ENCODE results near the gene KIF5A.

The KIF5A gene

GRCh38 chr12:57590479-57590863 lies 40.6 kb downstream of the KIF5A start:
- peak overlapping the region; percentile 75 to 88 for H3K4me3 ChIP-seq (replicated peaks in 1 of 2; ENCODE audit: low read depth in 2 of 2, low read length in 2 of 2)
- TF ChIP-seq CTCF (IDR thresholded peaks at IDR 0.05; ENCODE audit: low read depth, low read length): no peak
- no peak for DNase-seq (ENCODE audit: low read depth in 2 of 2)

- TF ChIP-seq CTCF (IDR thresholded peaks at IDR 0.05; ENCODE audit: low read depth, low read length): no peak
- H3K4me3 ChIP-seq (replicated peaks in 1 of 2; ENCODE audit: low read depth in 2 of 2, low read length in 2 of 2): peak within 1 kb of the TSS; percentile 75 to 88
- peak; percentile 33 to 56 for DNase-seq (ENCODE audit: low read depth in 2 of 2)
These were observed 41.3 kb downstream of the KIF5A start, which contains the start of gene PIP4K2C for GRCh38 chr12:57590864-57591781. Gene PIP4K2C (plus strand): TSS chr12:57591192. CDS start chr12:57591290, 98 bp downstream.

- no peak for DNase-seq (ENCODE audit: low read depth in 2 of 2)
- TF ChIP-seq CTCF (IDR thresholded peaks at IDR 0.05; ENCODE audit: low read depth, low read length): no peak
- H3K4me3 ChIP-seq (replicated peaks in 1 of 2; ENCODE audit: low read depth in 2 of 2, low read length in 2 of 2): peak overlapping the region; percentile 75 to 88
These were observed 42.0 kb downstream of the KIF5A start for GRCh38 chr12:57591782-57592325.

GRCh38 chr12:57592551-57593165 lies 42.8 kb downstream of the KIF5A start:
- DNase-seq (ENCODE audit: low read depth in 2 of 2): peak in 1 of 2 donors; percentile 15
- no peak for TF ChIP-seq CTCF (IDR thresholded peaks at IDR 0.05; ENCODE audit: low read depth, low read length)
- H3K4me3 ChIP-seq (replicated peaks in 1 of 2; ENCODE audit: low read depth in 2 of 2, low read length in 2 of 2): no peak overlapping the region

GRCh38 chr12:57593187-57593586 lies 43.3 kb downstream of the KIF5A start:
- H3K4me3 ChIP-seq (replicated peaks in 1 of 2; ENCODE audit: low read depth in 2 of 2, low read length in 2 of 2): no peak overlapping the region
- no peak for TF ChIP-seq CTCF (IDR thresholded peaks at IDR 0.05; ENCODE audit: low read depth, low read length)
- DNase-seq (ENCODE audit: low read depth in 2 of 2): no peak

- TF ChIP-seq CTCF (IDR thresholded peaks at IDR 0.05; ENCODE audit: low read depth, low read length): no peak
- DNase-seq (ENCODE audit: low read depth in 2 of 2): no peak
These were observed 50.6 kb downstream of the KIF5A start for GRCh38 chr12:57600395-57600794.

More at GRCh38 chr12:57600395-57600794, 50.6 kb downstream of the KIF5A start:
- no peak overlapping the region for H3K4me3 ChIP-seq (replicated peaks in 1 of 2; ENCODE audit: low read depth in 2 of 2, low read length in 2 of 2)

Measured in cardiac fibroblast (primary cell).